ENCODE results near the gene MLEC.

The MLEC gene

DNA sequence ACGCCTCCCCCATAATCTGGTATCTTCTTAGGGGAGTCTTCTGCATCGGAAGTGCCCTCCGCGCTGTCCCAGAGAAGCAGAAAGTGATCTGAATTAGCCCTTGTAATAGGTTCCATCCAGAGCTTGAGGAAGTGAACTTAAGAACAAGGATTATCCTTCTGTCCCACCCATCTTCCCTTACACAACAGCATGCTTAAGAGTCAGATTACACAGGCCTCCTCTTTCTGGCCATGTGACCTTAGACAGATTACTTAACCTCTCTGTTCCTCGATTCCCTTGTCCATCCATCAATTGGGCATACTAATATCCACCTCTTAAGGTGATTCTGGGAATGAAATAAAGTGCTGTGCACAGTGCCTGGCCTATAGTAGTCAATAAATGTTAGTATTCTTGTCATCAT, 35.1 kb upstream of the MLEC start:
- no peak for DNase-seq (ENCODE audit: low read depth in 1 of 2, low spot score in 1 of 2)
- TF ChIP-seq JUND (IDR thresholded peaks at IDR 0.05; ENCODE audit: low read depth) = no peak
- in situ Hi-C loops (cut with HindIII; ENCODE audit: low pct_unique_long_range_greater_than_20kb, low sequenced_read_pairs) = no loop called here

DNA sequence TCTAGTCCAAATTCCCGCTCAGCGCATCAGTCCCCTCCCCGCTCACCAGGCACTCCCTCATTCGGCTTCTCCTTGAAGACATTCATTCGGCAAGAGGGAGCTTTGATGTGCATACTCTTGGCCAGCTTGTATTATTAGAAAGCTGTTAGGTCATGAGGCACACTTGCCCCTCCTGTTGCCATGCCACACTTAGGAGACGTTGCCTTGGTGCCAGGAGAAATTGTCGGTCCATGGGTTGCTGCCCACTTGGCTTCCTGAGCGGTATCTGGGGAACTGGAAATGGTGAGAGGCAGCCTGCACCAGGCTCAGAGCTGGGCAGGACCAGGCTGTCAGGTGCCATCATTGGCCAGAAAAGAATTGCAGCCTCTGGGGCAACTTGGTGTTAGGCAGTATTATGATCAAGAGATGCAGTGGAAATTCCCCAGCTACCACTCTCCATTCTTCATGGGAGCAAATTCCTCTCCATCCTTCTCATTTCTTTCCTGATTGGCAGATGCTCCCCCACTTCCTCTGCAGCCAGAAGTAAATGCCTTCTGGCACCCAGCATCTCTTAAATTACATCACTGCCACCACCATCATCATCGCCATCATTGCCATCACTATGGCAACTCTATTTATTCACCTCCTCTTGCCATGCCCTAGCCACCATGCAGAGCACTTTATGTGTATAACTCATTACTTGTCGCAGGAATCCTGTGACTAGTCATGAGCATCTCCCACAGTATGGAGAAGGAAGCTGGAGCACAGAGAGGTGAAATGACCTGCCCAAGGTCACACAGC, 34.1 kb upstream of the MLEC start:
- DNase-seq (ENCODE audit: low read depth in 1 of 2, low spot score in 1 of 2) = no peak
- in situ Hi-C loops (cut with HindIII; ENCODE audit: low pct_unique_long_range_greater_than_20kb, low sequenced_read_pairs) = no loop called here
- TF ChIP-seq JUND (IDR thresholded peaks at IDR 0.05; ENCODE audit: low read depth) = no peak

GRCh38 chr12:120653611-120654010, 33.3 kb upstream of the MLEC start:
- DNase-seq (ENCODE audit: low read depth in 1 of 2, low spot score in 1 of 2) = no peak
- in situ Hi-C loops (cut with HindIII; ENCODE audit: low pct_unique_long_range_greater_than_20kb, low sequenced_read_pairs) = no loop called here
- no peak for TF ChIP-seq JUND (IDR thresholded peaks at IDR 0.05; ENCODE audit: low read depth)

- DNase-seq (ENCODE audit: low read depth in 1 of 2, low spot score in 1 of 2) = no peak
- in situ Hi-C loops (cut with HindIII; ENCODE audit: low pct_unique_long_range_greater_than_20kb, low sequenced_read_pairs) = no loop called here
- no peak for TF ChIP-seq JUND (IDR thresholded peaks at IDR 0.05; ENCODE audit: low read depth)
These were observed 32.3 kb upstream of the MLEC start for GRCh38 chr12:120654656-120655055.

GRCh38 chr12:120656008-120656407, 30.9 kb upstream of the MLEC start:
- TF ChIP-seq JUND (IDR thresholded peaks at IDR 0.05; ENCODE audit: low read depth) = no peak
- DNase-seq (ENCODE audit: low read depth in 1 of 2, low spot score in 1 of 2) = no peak
- in situ Hi-C loops (cut with HindIII; ENCODE audit: low pct_unique_long_range_greater_than_20kb, low sequenced_read_pairs) = no loop called here

DNA sequence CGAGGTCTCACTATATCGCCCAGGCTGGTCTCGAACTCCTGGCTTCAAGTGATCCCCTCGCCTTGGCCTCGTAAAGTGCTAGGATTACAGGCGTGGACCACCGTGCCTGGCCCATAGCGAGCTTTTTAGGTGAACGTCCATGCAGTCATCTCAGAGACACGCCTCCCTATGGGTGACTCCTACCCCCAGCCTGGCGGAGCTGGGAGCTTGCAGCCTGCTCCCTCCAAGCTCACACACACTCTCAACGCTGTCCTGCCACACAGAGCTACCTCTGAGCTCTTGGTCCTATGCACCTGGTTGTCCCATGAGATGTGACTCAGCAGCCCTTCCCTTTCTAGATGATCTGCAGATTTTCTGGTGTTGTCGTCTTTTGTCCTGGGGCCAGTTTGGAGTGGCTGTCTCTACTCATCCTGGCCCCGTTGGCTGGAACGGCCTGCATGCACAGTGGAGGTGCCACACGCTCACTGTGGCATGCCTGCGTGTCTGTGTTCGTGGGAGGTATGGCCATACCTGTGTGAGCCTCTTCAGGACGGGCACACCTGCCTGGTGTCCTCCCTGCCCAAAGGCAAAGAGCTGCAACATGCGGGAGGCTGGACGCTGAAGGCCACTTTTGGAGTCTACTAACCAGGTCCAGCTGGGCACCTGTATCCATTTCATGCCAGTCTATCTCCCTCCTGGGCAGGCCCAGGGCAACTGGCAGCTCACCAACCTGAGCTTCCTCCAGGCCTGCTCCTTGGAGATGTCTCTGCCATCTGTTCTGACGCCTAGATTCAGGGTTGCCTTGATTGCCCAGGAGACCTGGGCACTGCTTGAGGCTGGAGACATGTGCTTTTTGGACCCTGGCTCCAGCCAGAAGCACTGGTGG, 28.4 kb upstream of the MLEC start:
- no peak for TF ChIP-seq JUND (IDR thresholded peaks at IDR 0.05; ENCODE audit: low read depth)
- DNase-seq (ENCODE audit: low read depth in 1 of 2, low spot score in 1 of 2) = no peak
- in situ Hi-C loops (cut with HindIII; ENCODE audit: low pct_unique_long_range_greater_than_20kb, low sequenced_read_pairs) = no loop called here

DNA sequence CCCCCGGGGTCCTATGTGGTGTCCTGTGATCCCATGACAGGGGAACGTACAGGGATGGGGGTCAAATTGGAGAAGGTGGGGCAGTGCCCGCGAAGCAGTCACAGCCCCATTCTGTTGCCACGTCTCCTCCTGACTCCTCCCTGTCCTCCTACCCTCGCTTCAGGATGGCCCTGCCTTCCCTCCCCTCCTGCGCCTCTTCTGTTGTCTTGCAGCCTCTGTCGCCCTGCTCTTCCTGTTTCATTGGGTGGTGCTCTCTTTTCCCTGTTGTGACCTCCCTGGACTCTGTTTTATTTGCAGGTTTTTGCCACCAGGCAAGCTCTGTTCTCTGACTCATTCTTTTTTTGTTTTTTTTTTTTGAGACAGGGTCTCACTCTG, 27.8 kb upstream of the MLEC start:
- in situ Hi-C loops (cut with HindIII; ENCODE audit: low pct_unique_long_range_greater_than_20kb, low sequenced_read_pairs) = no loop called here
- no peak for DNase-seq (ENCODE audit: low read depth in 1 of 2, low spot score in 1 of 2)
- no peak for TF ChIP-seq JUND (IDR thresholded peaks at IDR 0.05; ENCODE audit: low read depth)

DNA sequence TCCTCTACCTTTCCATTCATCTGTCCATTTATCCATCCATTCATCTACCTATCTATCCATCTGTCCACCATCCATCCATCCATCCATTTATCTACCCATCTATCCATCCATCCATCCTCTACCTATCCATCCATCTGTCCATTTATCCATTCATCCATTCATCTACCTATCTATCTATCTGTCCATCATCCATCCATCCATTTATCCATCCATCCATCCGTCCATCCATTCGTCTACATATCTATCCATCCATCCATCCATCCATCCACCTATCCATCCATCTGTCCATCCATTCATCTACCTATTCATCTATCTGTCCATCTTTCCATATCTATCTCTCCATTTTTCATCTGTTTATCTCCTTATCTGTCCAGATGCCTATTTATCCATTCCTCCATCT, 25.5 kb upstream of the MLEC start:
- TF ChIP-seq JUND (IDR thresholded peaks at IDR 0.05; ENCODE audit: low read depth) = no peak
- in situ Hi-C loops (cut with HindIII; ENCODE audit: low pct_unique_long_range_greater_than_20kb, low sequenced_read_pairs) = no loop called here

GRCh38 chr12:120662879-120663278, 24.1 kb upstream of the MLEC start:
- DNase-seq (ENCODE audit: low read depth in 1 of 2, low spot score in 1 of 2) = no peak
- TF ChIP-seq JUND (IDR thresholded peaks at IDR 0.05; ENCODE audit: low read depth) = no peak
- in situ Hi-C loops (cut with HindIII; ENCODE audit: low pct_unique_long_range_greater_than_20kb, low sequenced_read_pairs) = no loop called here

More for the DNA sequence above, 25.5 kb upstream of the MLEC start:
- DNase-seq (ENCODE audit: low read depth in 1 of 2, low spot score in 1 of 2) = no peak

DNA sequence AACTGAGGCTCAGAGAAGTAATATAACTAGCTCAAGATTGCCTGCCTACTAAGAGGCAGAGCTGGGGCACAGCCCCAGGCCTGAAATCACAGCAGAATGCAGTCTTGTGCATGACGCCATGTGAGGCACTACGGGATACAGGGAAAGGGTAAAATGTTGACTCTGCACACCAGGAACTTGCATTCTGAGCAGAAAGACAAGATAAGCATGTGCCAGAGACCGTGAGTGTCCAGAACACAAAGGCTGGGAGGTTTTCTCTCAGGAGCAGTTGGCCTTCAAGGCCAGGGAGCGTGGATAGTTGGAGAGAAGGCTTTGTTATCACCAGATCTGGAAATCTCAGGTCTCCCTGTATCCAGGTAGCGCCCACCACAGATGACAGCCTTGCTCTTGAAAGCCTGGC, 23.2 kb upstream of the MLEC start:
- in situ Hi-C loops (cut with HindIII; ENCODE audit: low pct_unique_long_range_greater_than_20kb, low sequenced_read_pairs) = no loop called here
- TF ChIP-seq JUND (IDR thresholded peaks at IDR 0.05; ENCODE audit: low read depth) = no peak
- DNase-seq (ENCODE audit: low read depth in 1 of 2, low spot score in 1 of 2) = no peak

DNA sequence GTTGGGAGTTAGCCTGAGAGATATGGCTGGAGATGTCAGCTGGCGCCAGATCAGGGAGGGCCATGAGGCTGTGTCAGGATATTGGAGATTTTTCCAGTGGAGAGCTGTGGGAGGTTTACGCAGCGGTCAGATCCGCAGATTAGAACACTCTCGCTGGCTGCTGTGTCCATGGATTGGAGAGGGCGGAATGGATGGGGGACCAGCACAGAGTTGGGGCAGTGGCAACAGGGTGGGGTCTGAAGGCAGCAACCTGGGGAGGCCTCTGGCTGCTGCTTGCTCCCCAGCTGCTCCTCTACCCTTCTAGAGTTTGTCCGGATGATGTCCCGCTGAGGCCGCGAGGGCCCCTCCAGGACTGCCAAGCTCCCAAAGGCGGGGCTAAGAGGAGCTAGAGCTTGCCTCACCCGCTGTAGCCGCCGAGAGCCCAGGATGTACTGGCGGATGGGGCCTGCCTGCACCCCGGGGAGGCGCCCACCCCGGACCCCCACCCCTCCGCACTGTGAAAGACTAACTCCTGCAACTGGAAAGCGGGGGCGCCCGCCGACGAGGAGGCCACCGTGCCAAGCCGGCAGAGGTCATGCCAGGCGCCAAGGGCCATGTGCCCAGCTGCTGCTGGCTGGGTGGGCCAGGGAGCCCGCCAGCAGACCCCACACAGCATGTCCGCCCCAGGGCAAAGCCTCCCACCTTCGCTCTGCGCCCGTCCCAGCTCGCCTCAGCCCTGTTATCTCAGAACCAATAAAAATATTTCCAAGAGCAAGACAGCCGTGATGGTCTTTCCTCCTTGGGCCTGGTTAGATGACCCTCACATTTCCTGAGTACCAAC, 20.2 kb upstream of the MLEC start:
- TF ChIP-seq JUND (IDR thresholded peaks at IDR 0.05; ENCODE audit: low read depth) = no peak
- DNase-seq (ENCODE audit: low read depth in 1 of 2, low spot score in 1 of 2) = no peak
- in situ Hi-C loops (cut with HindIII; ENCODE audit: low pct_unique_long_range_greater_than_20kb, low sequenced_read_pairs) = no loop called here

- in situ Hi-C loops (cut with HindIII; ENCODE audit: low pct_unique_long_range_greater_than_20kb, low sequenced_read_pairs) = no loop called here
- DNase-seq (ENCODE audit: low read depth in 1 of 2, low spot score in 1 of 2) = no peak
- no peak for TF ChIP-seq JUND (IDR thresholded peaks at IDR 0.05; ENCODE audit: low read depth)
These were observed 18.7 kb upstream of the MLEC start for GRCh38 chr12:120668091-120668867.

Data from T47D (cell line).